ENCODE results near the gene SRSF9.

DNA sequence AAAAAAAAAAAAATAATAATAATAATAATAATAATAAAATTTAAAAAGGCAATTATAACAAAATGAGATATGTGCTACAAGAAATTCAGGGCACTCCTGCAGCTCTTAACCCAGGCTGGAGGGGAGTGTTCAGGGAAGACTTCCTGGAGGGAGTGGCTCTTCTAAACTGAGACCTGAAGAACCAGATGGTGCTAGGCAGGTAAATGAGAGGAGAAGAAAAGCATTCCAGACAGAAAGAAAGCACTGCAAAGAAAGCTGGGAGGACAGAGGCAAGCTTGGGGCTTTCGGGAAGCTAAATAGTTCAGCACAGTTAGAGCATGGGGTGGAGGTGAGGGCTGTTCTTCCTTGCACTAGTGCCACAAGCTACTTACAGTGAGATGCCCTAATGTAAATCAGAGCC lies 9.9 kb upstream of the SRSF9 start:
- TF ChIP-seq, protein P1, sequence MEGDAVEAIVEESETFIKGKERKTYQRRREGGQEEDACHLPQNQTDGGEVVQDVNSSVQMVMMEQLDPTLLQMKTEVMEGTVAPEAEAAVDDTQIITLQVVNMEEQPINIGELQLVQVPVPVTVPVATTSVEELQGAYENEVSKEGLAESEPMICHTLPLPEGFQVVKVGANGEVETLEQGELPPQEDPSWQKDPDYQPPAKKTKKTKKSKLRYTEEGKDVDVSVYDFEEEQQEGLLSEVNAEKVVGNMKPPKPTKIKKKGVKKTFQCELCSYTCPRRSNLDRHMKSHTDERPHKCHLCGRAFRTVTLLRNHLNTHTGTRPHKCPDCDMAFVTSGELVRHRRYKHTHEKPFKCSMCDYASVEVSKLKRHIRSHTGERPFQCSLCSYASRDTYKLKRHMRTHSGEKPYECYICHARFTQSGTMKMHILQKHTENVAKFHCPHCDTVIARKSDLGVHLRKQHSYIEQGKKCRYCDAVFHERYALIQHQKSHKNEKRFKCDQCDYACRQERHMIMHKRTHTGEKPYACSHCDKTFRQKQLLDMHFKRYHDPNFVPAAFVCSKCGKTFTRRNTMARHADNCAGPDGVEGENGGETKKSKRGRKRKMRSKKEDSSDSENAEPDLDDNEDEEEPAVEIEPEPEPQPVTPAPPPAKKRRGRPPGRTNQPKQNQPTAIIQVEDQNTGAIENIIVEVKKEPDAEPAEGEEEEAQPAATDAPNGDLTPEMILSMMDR (IDR thresholded peaks at IDR 0.05; ENCODE audit: poor library complexity, severe bottlenecking) = no peak
- no peak for TF ChIP-seq RAD21 (conservative IDR thresholded peaks at IDR 0.05)
- no peak for TF ChIP-seq SMC3 (conservative IDR thresholded peaks at IDR 0.05; ENCODE audit: poor library complexity)
- no peak for TF ChIP-seq EZH2 (IDR thresholded peaks at IDR 0.05; ENCODE audit: borderline replicate concordance, insufficient read depth, low read length, poor library complexity, severe bottlenecking)
- no peak for TF ChIP-seq POLR2AphosphoS5 (IDR thresholded peaks at IDR 0.05)
- TF ChIP-seq EP300 (conservative IDR thresholded peaks at IDR 0.05; ENCODE audit: poor library complexity, severe bottlenecking) = no peak
- TF ChIP-seq TAF1 (IDR thresholded peaks at IDR 0.05; ENCODE audit: low read depth) = no peak
